Suprapubic skin (tissue), 3 donors: ENCODE measurements around the gene LRP6.

Experiments used
- CTCF ChIP-seq, 2 donors: fragments of 200-600 bp in 1 of 2; fragments of 450-650 bp in 1 of 2; sonication (generic) in 1 of 2; IDR thresholded peaks; one replicate each; pipeline ENCODE4 v1.5.1; 2016 to 2019; ENCODE audit warnings: antibody characterized with exemption in 2 of 2, mild to moderate bottlenecking in 1 of 2, moderate library complexity in 1 of 2
- EP300 ChIP-seq: sonication (generic); formaldehyde crosslinking; IDR thresholded peaks from one replicate; pipeline ENCODE4 v1.6.1; 2017; ENCODE audit warnings: antibody characterized with exemption
- POLR2A ChIP-seq, 2 donors: fragments of 450-650 bp; IDR thresholded peaks; one replicate each; pipeline ENCODE4 v1.6.1; 2017; ENCODE audit warnings: antibody characterized with exemption in 2 of 2, mild to moderate bottlenecking in 2 of 2, moderate library complexity in 2 of 2

- no peak for TF ChIP-seq CTCF (IDR thresholded peaks at IDR 0.05)
- no peak for TF ChIP-seq EP300
- TF ChIP-seq POLR2A (IDR thresholded peaks at IDR 0.05), result no peak
These were observed 57.8 kb downstream of the LRP6 start for GRCh38 chr12:12209043-12209442.
